GM23338 (cell line): Measurements from ENCODE around the gene SAMD11. TPM values are rescaled to one million over a fixed set of nuclear protein-coding genes. Genes with fewer than 3 reads are reported as not detected.
A peak's percentile ranks its signal among the peaks of the same experiment; 100 is the strongest.

Source experiments
- ATAC-seq: fragments of 200-7000 bp; cut with Tn5 transposase; 3 replicates; pipeline ENCODE4 v1.9.1; 2020
- DNase-seq: peaks from one replicate; pipeline ENCODE4 v3.0.0-alpha.2; 2015; ENCODE audit warnings: low spot score
- H2AFZ ChIP-seq: fragments of 200-600 bp; sonication (generic); 2 replicates; pipeline ENCODE4 v1.8.0; 2016; ENCODE audit warnings: antibody characterized with exemption, mild to moderate bottlenecking, moderate library complexity
- H3F3A ChIP-seq: fragments of 200-600 bp; sonication (generic); replicated peaks from 2 replicates; pipeline ENCODE4 v1.8.0; 2017; ENCODE audit warnings: antibody characterized with exemption, mixed run types, low read depth
- H3K27ac ChIP-seq: fragments of 200-600 bp; sonication (generic); 2 replicates; pipeline ENCODE4 v1.6.1; 2016; ENCODE audit warnings: low read depth
- H3K27me3 ChIP-seq: fragments of 200-600 bp; sonication (generic); 2 replicates; pipeline ENCODE4 v1.8.0; 2016; ENCODE audit warnings: mild to moderate bottlenecking, mixed run types, moderate library complexity; ENCODE audit not compliant: insufficient read depth
- H3K36me3 ChIP-seq: fragments of 200-600 bp; sonication (generic); 2 replicates; pipeline ENCODE4 v1.8.0; 2016; ENCODE audit warnings: mild to moderate bottlenecking; ENCODE audit not compliant: insufficient read depth
- H3K4me1 ChIP-seq: fragments of 200-600 bp; sonication (generic); 2 replicates; pipeline ENCODE4 v1.8.0; 2016; ENCODE audit warnings: mild to moderate bottlenecking, moderate library complexity; ENCODE audit not compliant: insufficient read depth
- H3K4me2 ChIP-seq: fragments of 200-600 bp; sonication (generic); 2 replicates; pipeline ENCODE4 v1.7.1; 2017; ENCODE audit warnings: mixed run types
- H3K4me3 ChIP-seq: fragments of 200-600 bp; sonication (generic); 2 replicates; pipeline ENCODE4 v1.6.1; 2016; ENCODE audit warnings: mixed run types
- H3K79me2 ChIP-seq: fragments of 200-600 bp; sonication (generic); replicated peaks from 2 replicates; pipeline ENCODE4 v1.8.0; 2017; ENCODE audit warnings: mild to moderate bottlenecking; ENCODE audit not compliant: insufficient read depth
- H3K9me2 ChIP-seq: fragments of 200-600 bp; sonication (generic); 2 replicates; pipeline ENCODE4 v1.8.0; 2017; ENCODE audit not compliant: insufficient read depth
- H4K20me1 ChIP-seq: fragments of 200-600 bp; sonication (generic); replicated peaks from 2 replicates; pipeline ENCODE4 v1.8.0; 2017; ENCODE audit warnings: mild to moderate bottlenecking; ENCODE audit not compliant: insufficient read depth
- H3K27ac Mint-ChIP-seq: 2 replicates; pipeline ENCODE4 v1.8.0; 2020; ENCODE audit warnings: inconsistent platforms, mild to moderate bottlenecking, moderate library complexity, mixed read lengths
- H3K27me3 Mint-ChIP-seq: 3 replicates; pipeline ENCODE4 v1.8.0; 2022; ENCODE audit warnings: low read depth, mild to moderate bottlenecking, moderate library complexity, mixed read lengths, inconsistent platforms; ENCODE audit not compliant: insufficient read depth, poor library complexity
- H3K36me3 Mint-ChIP-seq: 3 replicates; pipeline ENCODE4 v1.8.0; 2021; ENCODE audit warnings: low read depth, mild to moderate bottlenecking, inconsistent platforms, moderate library complexity, mixed read lengths
- H3K4me1 Mint-ChIP-seq: 3 replicates; pipeline ENCODE4 v1.8.0; 2020; ENCODE audit warnings: mild to moderate bottlenecking, inconsistent platforms, mixed read lengths
- H3K4me3 Mint-ChIP-seq: 3 replicates; pipeline ENCODE4 v1.8.0; 2021; ENCODE audit warnings: moderate library complexity, mild to moderate bottlenecking, inconsistent platforms, mixed read lengths
- H3K9me3 Mint-ChIP-seq: 3 replicates; pipeline ENCODE4 v1.8.0; 2020; ENCODE audit warnings: moderate library complexity, mild to moderate bottlenecking, inconsistent platforms, mixed read lengths
- CTCF ChIP-seq, 2 experiments: fragments of 200-600 bp in 1 of 2; sonication (generic) in 1 of 2; conservative IDR thresholded peaks; 2 replicates each; pipeline versions ENCODE4 v1.5.1 to v1.6.1; 2016 to 2017; ENCODE audit warnings: antibody characterized with exemption in 2 of 2, low read depth in 2 of 2, mild to moderate bottlenecking in 2 of 2, moderate library complexity in 1 of 2
- EZH2phosphoT487 ChIP-seq: fragments of 200-600 bp; sonication (generic); IDR thresholded peaks from one replicate; pipeline ENCODE4 v1.8.1; 2018; ENCODE audit warnings: antibody characterized with exemption; ENCODE audit not compliant: unreplicated experiment
- POLR2AphosphoS5 ChIP-seq: IDR thresholded peaks from 2 replicates; pipeline ENCODE4 v1.6.1; 2016; ENCODE audit warnings: antibody characterized with exemption, low read depth
- REST ChIP-seq: IDR thresholded peaks from one replicate; pipeline ENCODE4 v1.6.1; 2018; ENCODE audit warnings: antibody characterized with exemption; ENCODE audit not compliant: unreplicated experiment
- STAT1 ChIP-seq: IDR thresholded peaks from one replicate; pipeline ENCODE4 v1.6.1; 2016; ENCODE audit warnings: antibody characterized with exemption; ENCODE audit not compliant: unreplicated experiment
- polyA plus RNA-seq: library from polyadenylated mRNA; unstranded; fragments of >200 nt; fragmentation: Nextera tagmentation; extraction: Ambion mirVana; gene quantifications from 2 replicates; pipeline ENCODE4 v1.2.1, GENCODE V29; 2016
- total RNA-seq: library from RNA; depleted of rRNA; stranded (reverse); fragments of >200 nt; shearing (Covaris generic); gene quantifications from 2 replicates; pipeline ENCODE4 v1.2.3, GENCODE V29; 2014

The SAMD11 gene
- total and polyA plus RNA-seq, 2 experiments from 2014 or later = 0.14 to 0.40 TPM

GRCh38 chr1:920010-920409 is 3.7 kb upstream of the SAMD11 start (continued):
- TF ChIP-seq REST = no peak
- no peak for TF ChIP-seq POLR2AphosphoS5
- no peak for TF ChIP-seq EZH2phosphoT487
- TF ChIP-seq CTCF (conservative IDR thresholded peaks at IDR 0.05; ENCODE audit: low read depth in 2 of 2) = no peak

- DNase-seq = no peak
- H3K79me2 ChIP-seq = no peaks in the 10 kb centered on the region
- no peak for ATAC-seq
- H3K4me3 Mint-ChIP-seq = no peak overlapping the region
- H2AFZ ChIP-seq = no peak overlapping the region
- TF ChIP-seq CTCF (conservative IDR thresholded peaks at IDR 0.05; ENCODE audit: low read depth in 2 of 2) (peak in 1 of 2 experiments; percentile 23; a peak in 2 of 4 replicates), STAT1 (no peak)
- peaks cover 17% of the 10 kb centered on the region for H3K4me1 Mint-ChIP-seq
- H3K27me3 Mint-ChIP-seq = peaks cover 67% of the 10 kb centered on the region
- H3K4me3 ChIP-seq = peak overlapping the region; percentile 47
- H3K36me3 ChIP-seq = no peaks in the 10 kb centered on the region
- H3K9me2 ChIP-seq = no peaks in the 10 kb centered on the region
- no peaks in the 10 kb centered on the region for H3K9me3 Mint-ChIP-seq
- peaks cover 91% of the 10 kb centered on the region for H3K27me3 ChIP-seq
- H3K4me1 ChIP-seq = peaks cover 6% of the 10 kb centered on the region; the same call in 1 of the 2 replicates
- H3K4me2 ChIP-seq = peak overlapping the region; percentile 73
- H4K20me1 ChIP-seq = no peaks in the 10 kb centered on the region; the same call in 1 of the 2 replicates
- H3K36me3 Mint-ChIP-seq = no peaks in the 10 kb centered on the region
- no peak overlapping the region for H3K27ac Mint-ChIP-seq
- no peak overlapping the region for H3K27ac ChIP-seq
- H3F3A ChIP-seq = no peaks in the 10 kb centered on the region
These were observed 3.2 kb upstream of the SAMD11 start for GRCh38 chr1:920521-920920.
